ENCODE data around the gene KIAA1549. TPM values are rescaled to one million over a fixed set of nuclear protein-coding genes. Genes with fewer than 3 reads are reported as not detected.
A peak's percentile ranks its signal among the peaks of the same experiment; 100 is the strongest.

The KIAA1549 gene
- polyA plus RNA-seq, 2 of the 4 experiments (the other 2 are of a cell fraction), result 4.1 to 4.7 TPM

DNA sequence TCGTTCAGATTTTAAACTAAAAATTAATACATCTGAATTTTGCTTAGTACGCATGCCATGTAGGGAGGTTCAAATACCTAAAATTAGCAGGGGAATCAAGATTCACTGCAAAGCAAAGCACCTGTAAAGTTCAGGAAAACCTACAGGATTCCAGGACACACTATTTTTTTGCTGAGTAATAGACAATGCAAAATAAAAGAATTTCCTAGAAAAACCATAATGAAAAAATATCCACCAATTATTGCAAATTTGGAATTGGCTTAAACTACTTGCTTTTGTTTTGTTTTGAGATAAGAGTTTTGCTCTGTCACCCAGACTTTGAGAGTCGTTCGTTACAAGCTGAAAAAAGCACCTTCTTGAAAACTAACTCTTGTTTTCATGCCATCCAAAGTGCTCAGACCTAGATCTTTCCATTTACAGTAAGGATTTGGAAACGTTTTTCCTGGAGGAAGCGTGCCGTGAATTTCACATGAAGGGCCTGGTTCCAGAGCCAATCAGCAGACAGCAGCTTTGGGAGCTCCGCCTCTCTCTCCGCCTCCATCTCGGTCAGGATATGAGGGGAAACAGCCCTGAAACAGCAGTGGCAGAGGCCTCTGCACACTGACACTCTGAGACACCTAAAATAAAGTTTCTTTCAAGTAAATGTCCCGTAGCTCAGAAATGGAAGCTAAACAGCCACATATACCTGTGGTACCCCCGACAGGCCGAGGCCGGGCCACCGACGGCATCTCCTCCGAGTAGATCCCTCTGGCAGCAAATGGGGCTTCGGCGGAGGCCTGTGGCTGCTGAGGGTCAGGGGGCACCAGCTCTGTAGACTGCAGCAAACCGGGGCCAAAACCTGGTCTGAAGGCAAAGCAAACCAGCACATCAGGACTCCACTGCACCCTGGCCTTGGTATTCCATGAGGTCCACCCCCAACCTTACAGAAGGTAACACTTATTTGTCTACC lies 137.3 kb downstream of the KIAA1549 start:
- ATAC-seq (peak in 1 of 2 experiments; percentile 28; a peak in 2 of 6 replicates), DNase-seq (ENCODE audit: low read depth in 1 of 2, low spot score in 1 of 2) (no peak), FAIRE-seq (no peak)
- H3K4me1 ChIP-seq, result peaks cover 14% of the 10 kb centered on the region; the same call in 2 of the 3 replicates
- no peaks in the 10 kb centered on the region for H3K9me3 ChIP-seq
- POLR2A ChIA-PET, result no interaction called here
- WGBS (ENCODE audit: missing lambda C conversion rate), result 89% methylated on average over 20 of the region's 20 CpGs
- TF ChIP-seq PHF8 (IDR thresholded peaks at IDR 0.05; ENCODE audit: borderline replicate concordance, low read depth) (no peak), PBX3 (IDR thresholded peaks at IDR 0.05) (no peak), GATA3 (IDR thresholded peaks at IDR 0.05; ENCODE audit: borderline replicate concordance) (no peak), RARB (CRISPR knock-in tag; IDR thresholded peaks at IDR 0.05) (no peak), RFX5 (IDR thresholded peaks at IDR 0.05) (no peak), POLR2A (IDR thresholded peaks at IDR 0.05; ENCODE audit: low read length) (no peak), TP53 (CRISPR knock-in tag; IDR thresholded peaks at IDR 0.05) (no peak)
- CTCF ChIA-PET, result no interaction called here
- H3K4me3 ChIP-seq, result no peak overlapping the region
- H3K4me2 ChIP-seq, result no peak overlapping the region
- no peak overlapping the region for H3K27ac ChIP-seq

DNA sequence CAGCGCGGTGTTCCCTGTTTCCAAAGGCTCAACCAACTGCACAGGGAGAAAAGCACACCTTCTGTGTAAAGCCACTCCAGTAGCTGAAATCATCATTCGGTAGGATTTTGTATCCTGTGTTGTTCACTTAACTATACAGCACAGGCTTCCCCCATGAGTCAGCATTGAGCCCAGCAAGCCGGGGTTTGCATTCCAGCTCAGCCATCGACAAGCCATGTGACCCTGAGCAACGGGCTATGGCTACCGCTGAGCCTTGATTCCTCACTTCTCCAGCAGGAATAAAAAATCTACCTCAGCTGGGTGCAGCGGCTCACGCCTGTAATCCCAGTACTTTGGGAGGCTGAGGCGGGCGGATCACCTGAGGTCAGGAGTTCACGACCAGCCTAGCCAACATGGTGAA lies 139.1 kb downstream of the KIAA1549 start:
- ATAC-seq (peak; percentile 79 to 94; a peak in 5 of 6 replicates), DNase-seq (ENCODE audit: low read depth in 1 of 2, low spot score in 1 of 2) (peak; percentile 15 to 50), FAIRE-seq (peak; percentile 93)
- no peak overlapping the region for H3K4me3 ChIP-seq
- WGBS (ENCODE audit: missing lambda C conversion rate), result 73% methylated on average over 9 of the region's 12 CpGs
- ChIA-PET POLR2A (interaction anchor here (0.5 kb wide), 1 partner anchor 21 kb away, joined by 3 read pairs; no protein-coding TSS in a partner anchor), CTCF (interaction anchor here (1.2 to 1.8 kb wide), 2 partner anchors 23 to 234 kb away, joined by 3 to 4 read pairs; no protein-coding TSS in a partner anchor)
- TF ChIP-seq FOSL2 (IDR thresholded peaks at IDR 0.05) (no peak), FOSL2 (CRISPR knock-in tag; IDR thresholded peaks at IDR 0.05) (peak; percentile 29), CBX2 (IDR thresholded peaks at IDR 0.05; ENCODE audit: borderline replicate concordance, low read depth) (no peak), REST (IDR thresholded peaks at IDR 0.05) (no peak), GATA3 (IDR thresholded peaks at IDR 0.05; ENCODE audit: borderline replicate concordance) (no peak), ZFP36 (IDR thresholded peaks at IDR 0.05; ENCODE audit: borderline replicate concordance, partially characterized antibody) (no peak), MAFK (IDR thresholded peaks at IDR 0.05; ENCODE audit: partially characterized antibody) (peak; percentile 36), ATOH8 (CRISPR knock-in tag; IDR thresholded peaks at IDR 0.05; ENCODE audit: low read depth) (no peak), POLR2AphosphoS2 (conservative IDR thresholded peaks at IDR 0.05; ENCODE audit: low read length) (no peak)
- peaks cover 10% of the 10 kb centered on the region; the same call in 2 of the 3 replicates for H3K4me1 ChIP-seq
- no peaks in the 10 kb centered on the region for H3K9me3 ChIP-seq
- H3K4me2 ChIP-seq, result peak overlapping the region; percentile 34
- peak overlapping the region; percentile 27 to 79; a peak in 4 of 6 replicates for H3K27ac ChIP-seq

DNA sequence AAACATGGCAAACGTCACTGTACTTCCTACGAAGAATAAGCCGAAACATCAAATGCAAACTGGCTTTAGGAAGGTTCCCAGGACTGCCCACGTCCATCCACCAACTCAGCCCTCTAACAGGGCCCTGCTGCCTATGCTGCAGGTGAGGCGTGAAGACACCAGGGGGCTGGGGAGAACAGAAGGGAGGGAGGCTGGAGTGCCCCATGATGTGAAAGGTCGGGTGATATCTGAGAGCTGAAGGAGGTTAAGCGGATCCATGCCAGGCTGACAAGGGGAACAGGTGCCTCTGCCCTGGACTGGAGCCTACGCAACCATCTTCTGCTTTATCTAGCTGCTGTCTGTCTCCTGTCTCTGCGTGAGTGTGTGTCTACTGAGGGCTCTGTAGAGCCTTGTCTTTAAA lies 143.0 kb downstream of the KIAA1549 start:
- Histone ChIP-seq H3K27ac (no peak overlapping the region), H3K4me3 (no peak overlapping the region), H3K4me2 (no peak overlapping the region), H3K4me1 (peaks cover 10% of the 10 kb centered on the region; the same call in 2 of the 3 replicates), H3K9me3 (no peaks in the 10 kb centered on the region)
- DNase-seq (ENCODE audit: low read depth in 1 of 2, low spot score in 1 of 2) (no peak), FAIRE-seq (no peak), ATAC-seq (peak; percentile 52 to 55; a peak in 3 of 6 replicates)
- 91% methylated on average over 9 of the region's 9 CpGs for WGBS (ENCODE audit: missing lambda C conversion rate)
- ChIA-PET POLR2A (no interaction called here), CTCF (interaction anchor here (0.6 kb wide), 1 partner anchor 270 kb away, joined by 3 read pairs; no protein-coding TSS in a partner anchor)
- no peak for TF ChIP-seq JUN (IDR thresholded peaks at IDR 0.05)
- no peak for TF ChIP-seq RAD21 (conservative IDR thresholded peaks at IDR 0.05 in 1 of 2, IDR thresholded peaks at IDR 0.05 in 1 of 2)
- no peak for TF ChIP-seq MAFK (IDR thresholded peaks at IDR 0.05; ENCODE audit: partially characterized antibody)
- no peak for TF ChIP-seq NPAS2 (CRISPR knock-in tag; IDR thresholded peaks at IDR 0.05; ENCODE audit: borderline replicate concordance)
- TF ChIP-seq HOXB13 (CRISPR knock-in tag; IDR thresholded peaks at IDR 0.05; ENCODE audit: low read depth), result no peak
- no peak for TF ChIP-seq FOSB (CRISPR knock-in tag; IDR thresholded peaks at IDR 0.05)
- no peak for TF ChIP-seq TFCP2L1 (CRISPR knock-in tag; IDR thresholded peaks at IDR 0.05)
- no peak for TF ChIP-seq ATOH8 (CRISPR knock-in tag; IDR thresholded peaks at IDR 0.05; ENCODE audit: low read depth)
- no peak for TF ChIP-seq GATA3 (IDR thresholded peaks at IDR 0.05; ENCODE audit: borderline replicate concordance)
- TF ChIP-seq FOXS1 (CRISPR knock-in tag; IDR thresholded peaks at IDR 0.05), result no peak
